ENCODE data around the gene ASB15. TPM values are rescaled to one million over a fixed set of nuclear protein-coding genes. Genes with fewer than 3 reads are reported as not detected.

The ASB15 gene
- total RNA-seq, result not detected in 2 replicates

GRCh38 chr7:123601530-123601929 is at the start of gene ASB15:
TSS of gene ASB15 (plus strand) at chr7:123601821. CDS start at chr7:123614503, 12,682 bp downstream.

GRCh38 chr7:123557398-123558288 is 44.0 kb upstream of the ASB15 start, which contains the start of gene NDUFA5:
TSS of gene NDUFA5 (minus strand) at chr7:123557818. CDS start at chr7:123557795, 23 bp downstream.

GRCh38 chr7:123655614-123656013 is 54.0 kb downstream of the ASB15 start, which contains the start of gene LMOD2:
TSS of gene LMOD2 (plus strand) at chr7:123655866. CDS start at chr7:123655964, 98 bp downstream.

Other genes starting within 250 kb of the ASB15 start
- 0.63 and 0.85 TPM in 2 replicates for gene IQUB, start 67.2 kb upstream of the ASB15 start, total RNA-seq
- 16.7 and 30.4 TPM in 2 replicates for gene NDUFA5, start 44.0 kb upstream of the ASB15 start, total RNA-seq
- not detected in 2 replicates for gene LMOD2, start 54.0 kb downstream of the ASB15 start, total RNA-seq
- gene WASL, start 147.2 kb downstream of the ASB15 start, total RNA-seq, result 15.6 and 19.6 TPM in 2 replicates
- gene HYAL4, start 243.3 kb downstream of the ASB15 start, total RNA-seq, result not detected in 2 replicates